Gastrocnemius medialis (tissue), 4 donors: ENCODE results near the gene MAML2.
A peak's percentile ranks its signal among the peaks of the same experiment; 100 is the strongest.

ENCODE experiments used
- POLR2A ChIP-seq, 2 donors: fragments of 450-650 bp; IDR thresholded peaks; one replicate each; pipeline ENCODE4 v1.6.1; 2017; ENCODE audit warnings: antibody characterized with exemption in 2 of 2, mild to moderate bottlenecking in 2 of 2, moderate library complexity in 2 of 2
- TF ChIP-seq, protein P1 (sequence below), 5 experiments: fragments of 450-650 bp in 3 of 5; fragments of 200-600 bp in 2 of 5; sonication (generic) in 2 of 5; IDR thresholded peaks in 4 of 5; conservative IDR thresholded peaks in 1 of 5; 1 replicate in 4 of 5; 2 replicates in 1 of 5; pipeline ENCODE4 v1.5.1; 2016 to 2019; ENCODE audit warnings: antibody characterized with exemption in 5 of 5, mild to moderate bottlenecking in 3 of 5, moderate library complexity in 3 of 5

GRCh38 chr11:96388891-96389719, 46.1 kb upstream of the MAML2 start:
- no peak for TF ChIP-seq POLR2A (IDR thresholded peaks at IDR 0.05)
- TF ChIP-seq, protein P1, sequence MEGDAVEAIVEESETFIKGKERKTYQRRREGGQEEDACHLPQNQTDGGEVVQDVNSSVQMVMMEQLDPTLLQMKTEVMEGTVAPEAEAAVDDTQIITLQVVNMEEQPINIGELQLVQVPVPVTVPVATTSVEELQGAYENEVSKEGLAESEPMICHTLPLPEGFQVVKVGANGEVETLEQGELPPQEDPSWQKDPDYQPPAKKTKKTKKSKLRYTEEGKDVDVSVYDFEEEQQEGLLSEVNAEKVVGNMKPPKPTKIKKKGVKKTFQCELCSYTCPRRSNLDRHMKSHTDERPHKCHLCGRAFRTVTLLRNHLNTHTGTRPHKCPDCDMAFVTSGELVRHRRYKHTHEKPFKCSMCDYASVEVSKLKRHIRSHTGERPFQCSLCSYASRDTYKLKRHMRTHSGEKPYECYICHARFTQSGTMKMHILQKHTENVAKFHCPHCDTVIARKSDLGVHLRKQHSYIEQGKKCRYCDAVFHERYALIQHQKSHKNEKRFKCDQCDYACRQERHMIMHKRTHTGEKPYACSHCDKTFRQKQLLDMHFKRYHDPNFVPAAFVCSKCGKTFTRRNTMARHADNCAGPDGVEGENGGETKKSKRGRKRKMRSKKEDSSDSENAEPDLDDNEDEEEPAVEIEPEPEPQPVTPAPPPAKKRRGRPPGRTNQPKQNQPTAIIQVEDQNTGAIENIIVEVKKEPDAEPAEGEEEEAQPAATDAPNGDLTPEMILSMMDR (IDR thresholded peaks at IDR 0.05 in 4 of 5, conservative IDR thresholded peaks at IDR 0.05 in 1 of 5), result peak in 1 of 5 experiments; percentile 5
